Middle frontal gyrus (tissue), 1 donor: Measurements from ENCODE around the gene CNNM4.

Experiments used
- DNase-seq: peaks from one replicate; pipeline ENCODE4 v3.0.0-alpha.2; 2015; ENCODE audit warnings: low spot score; ENCODE audit errors: extremely low spot score

CNNM4 gene

GRCh38 chr2:96760036-96760985, at the start of gene CNNM4:
TSS of gene CNNM4 (plus strand) at chr2:96760902. CDS start at chr2:96761000, 98 bp downstream.
- DNase-seq = peak; percentile 84

GRCh38 chr2:96710985-96711384, 49.7 kb upstream of the CNNM4 start:
- no peak for DNase-seq

- DNase-seq = no peak
Measured at GRCh38 chr2:96715658-96716057, 45.0 kb upstream of the CNNM4 start.

- no peak for DNase-seq
Measured at GRCh38 chr2:96716388-96716787, 44.3 kb upstream of the CNNM4 start.

- DNase-seq = no peak
Measured at GRCh38 chr2:96726131-96726530, 34.6 kb upstream of the CNNM4 start.

- DNase-seq = no peak
Measured at GRCh38 chr2:96727431-96727830, 33.3 kb upstream of the CNNM4 start.

- DNase-seq = no peak
Measured at GRCh38 chr2:96729748-96730147, 31.0 kb upstream of the CNNM4 start.

- no peak for DNase-seq
Measured at GRCh38 chr2:96730212-96730611, 30.5 kb upstream of the CNNM4 start.

GRCh38 chr2:96733931-96734330, 26.8 kb upstream of the CNNM4 start:
- no peak for DNase-seq

- no peak for DNase-seq
Measured at GRCh38 chr2:96734880-96735583, 25.7 kb upstream of the CNNM4 start.

GRCh38 chr2:96737251-96737650, 23.5 kb upstream of the CNNM4 start:
- no peak for DNase-seq

GRCh38 chr2:96737831-96738230, 22.9 kb upstream of the CNNM4 start:
- DNase-seq = no peak

- no peak for DNase-seq
Measured at GRCh38 chr2:96739076-96739632, 21.5 kb upstream of the CNNM4 start.

GRCh38 chr2:96739633-96740428, 20.9 kb upstream of the CNNM4 start, which contains the start of gene LMAN2L:
TSS of gene LMAN2L (minus strand) at chr2:96740064. CDS start at chr2:96740040, 24 bp downstream.
- DNase-seq = peak; percentile 96

GRCh38 chr2:96747061-96747617, 13.6 kb upstream of the CNNM4 start:
- DNase-seq = no peak

- no peak for DNase-seq
Measured at GRCh38 chr2:96751800-96752199, 8.9 kb upstream of the CNNM4 start.

- DNase-seq = no peak
Measured at GRCh38 chr2:96753661-96754282, 6.9 kb upstream of the CNNM4 start.

- no peak for DNase-seq
Measured at GRCh38 chr2:96754317-96754716, 6.4 kb upstream of the CNNM4 start.

GRCh38 chr2:96756788-96757476, 3.8 kb upstream of the CNNM4 start:
- DNase-seq = no peak

- no peak for DNase-seq
Measured at GRCh38 chr2:96757477-96757860, 3.2 kb upstream of the CNNM4 start.
